Neural cell (in vitro differentiated cells): ENCODE results near the gene DROSHA. TPM values are rescaled to one million over a fixed set of nuclear protein-coding genes. Genes with fewer than 3 reads are reported as not detected.

Source experiments
- H2AFZ ChIP-seq: fragments of 200-600, 300-800 bp; sonication (generic), shearing (Covaris generic); 2 replicates; pipeline ENCODE4 v1.6.0; 2014; ENCODE audit warnings: low read depth, mild to moderate bottlenecking, antibody characterized with exemption, low read length, moderate library complexity
- H3F3A ChIP-seq: fragments of 200-600 bp; shearing (Covaris generic); 2 replicates; pipeline ENCODE4 v1.6.1; 2016; ENCODE audit warnings: mild to moderate bottlenecking, moderate library complexity, mixed read lengths, antibody characterized with exemption, low read length; ENCODE audit not compliant: insufficient read depth, poor library complexity, severe bottlenecking
- H3K27ac ChIP-seq: fragments of 200-600, 300-800 bp; sonication (generic), shearing (Covaris generic); 2 replicates; pipeline ENCODE4 v1.5.1; 2014; ENCODE audit warnings: mild to moderate bottlenecking, low read length, moderate library complexity
- H3K27me3 ChIP-seq: fragments of 300-800, 200-600 bp; sonication (generic), shearing (Covaris generic); 2 replicates; pipeline ENCODE4 v1.6.0; 2014; ENCODE audit warnings: mild to moderate bottlenecking, low read depth, low read length, moderate library complexity; ENCODE audit not compliant: insufficient read depth
- H3K36me3 ChIP-seq: fragments of 300-800, 200-600 bp; sonication (generic), shearing (Covaris generic); 2 replicates; pipeline ENCODE4 v1.5.1; 2014; ENCODE audit warnings: mild to moderate bottlenecking, antibody characterized with exemption, low read length, moderate library complexity; ENCODE audit not compliant: insufficient read depth
- H3K4me2 ChIP-seq: fragments of 300-800, 200-600 bp; sonication (generic), shearing (Covaris generic); 2 replicates; pipeline ENCODE4 v1.6.0; 2014; ENCODE audit warnings: mild to moderate bottlenecking, low read length
- H3K4me3 ChIP-seq: fragments of 300-800, 200-600 bp; sonication (generic), shearing (Covaris generic); 2 replicates; pipeline ENCODE4 v1.5.1; 2014; ENCODE audit warnings: mild to moderate bottlenecking, low read length, moderate library complexity
- H3K79me2 ChIP-seq: fragments of 200-600 bp; shearing (Covaris generic); replicated peaks from 2 replicates; pipeline ENCODE4 v1.6.0; 2014; ENCODE audit warnings: mild to moderate bottlenecking, low read length, moderate library complexity; ENCODE audit not compliant: insufficient read depth
- H3K9ac ChIP-seq: fragments of 300-800, 200-600 bp; sonication (generic), shearing (Covaris generic); 2 replicates; pipeline ENCODE4 v1.6.1; 2016; ENCODE audit warnings: mild to moderate bottlenecking, low read length, mixed read lengths
- H3K9me2 ChIP-seq: fragments of 200-600 bp; shearing (Covaris generic); 2 replicates; pipeline ENCODE4 v1.6.1; 2016; ENCODE audit warnings: mild to moderate bottlenecking, low read length, mixed read lengths; ENCODE audit not compliant: insufficient read depth
- H3K9me3 ChIP-seq: fragments of 200-600, 300-800 bp; sonication (generic), shearing (Covaris generic); 2 replicates; pipeline ENCODE4 v1.6.1; 2016; ENCODE audit warnings: mild to moderate bottlenecking, mixed run types, low read length, moderate library complexity, mixed read lengths
- H4K20me1 ChIP-seq: fragments of 200-600 bp; shearing (Covaris generic); 2 replicates; pipeline ENCODE4 v1.6.1; 2016; ENCODE audit warnings: mild to moderate bottlenecking, mixed run types; ENCODE audit not compliant: insufficient read depth
- EP300 ChIP-seq: fragments of 450-650 bp; conservative IDR thresholded peaks from 2 replicates; pipeline ENCODE4 v1.6.1; 2014; ENCODE audit warnings: antibody characterized with exemption, mild to moderate bottlenecking, moderate library complexity; ENCODE audit not compliant: poor library complexity, severe bottlenecking
- EZH2 ChIP-seq: fragments of 200-600, 300-800 bp; shearing (Covaris generic), sonication (generic); IDR thresholded peaks from 2 replicates; pipeline ENCODE4 v1.6.1; 2014; ENCODE audit warnings: antibody characterized with exemption, low read length, borderline replicate concordance, mild to moderate bottlenecking; ENCODE audit not compliant: insufficient read depth, poor library complexity, severe bottlenecking
- MXI1 ChIP-seq: fragments of 450-650 bp; conservative IDR thresholded peaks from 2 replicates; pipeline ENCODE4 v1.6.1; 2014; ENCODE audit warnings: antibody characterized with exemption, mild to moderate bottlenecking; ENCODE audit not compliant: poor library complexity, severe bottlenecking
- POLR2AphosphoS5 ChIP-seq: IDR thresholded peaks from 2 replicates; pipeline ENCODE4 v1.6.1; 2012
- RAD21 ChIP-seq: fragments of 450-650 bp; conservative IDR thresholded peaks from 2 replicates; pipeline ENCODE4 v1.6.1; 2014; ENCODE audit warnings: antibody characterized with exemption, mild to moderate bottlenecking, moderate library complexity
- SMC3 ChIP-seq: fragments of 450-650 bp; conservative IDR thresholded peaks from 2 replicates; pipeline ENCODE4 v1.6.1; 2014; ENCODE audit warnings: antibody characterized with exemption, mild to moderate bottlenecking, moderate library complexity; ENCODE audit not compliant: poor library complexity
- TAF1 ChIP-seq: IDR thresholded peaks from 2 replicates; pipeline ENCODE4 v1.6.1; 2012; ENCODE audit warnings: low read depth
- polyA plus RNA-seq: library from polyadenylated mRNA; depleted of rRNA; stranded (reverse); fragments of >200 nt; gene quantifications from 2 replicates; pipeline ENCODE4 v1.2.3, GENCODE V29; 2014
- TF ChIP-seq, protein P1 (sequence below): IDR thresholded peaks from 2 replicates; pipeline ENCODE4 v1.6.1; 2012; ENCODE audit warnings: borderline replicate concordance
- TF ChIP-seq, protein P2 (sequence below): fragments of 450-650 bp; IDR thresholded peaks from 2 replicates; pipeline ENCODE4 v1.5.1; 2014; ENCODE audit warnings: antibody characterized with exemption, mild to moderate bottlenecking, moderate library complexity; ENCODE audit not compliant: poor library complexity, severe bottlenecking

DROSHA gene
- polyA plus RNA-seq, 1 donor from 2014 or later, result 88.5 TPM

DNA sequence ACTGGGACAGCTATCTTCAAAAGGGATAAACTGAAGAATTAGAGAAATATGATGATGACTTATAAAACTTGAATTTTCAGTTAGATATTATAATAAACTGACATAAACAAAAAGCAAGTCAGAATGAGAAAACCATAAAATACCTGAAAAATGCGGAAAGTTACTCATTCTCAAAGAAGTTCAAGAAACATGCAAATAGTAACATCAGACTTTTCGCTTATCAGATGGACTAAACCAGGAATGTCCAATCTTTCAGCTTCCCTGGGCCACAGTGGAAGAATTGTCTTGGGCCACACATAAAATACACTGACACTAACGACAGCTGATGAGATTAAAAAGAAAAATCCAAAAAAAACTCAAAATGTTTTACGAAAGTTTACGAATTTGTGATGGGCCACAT lies 53.9 kb downstream of the DROSHA start:
- no peak overlapping the region for H3K9ac ChIP-seq
- no peaks in the 10 kb centered on the region for H3K79me2 ChIP-seq
- peaks cover 1% of the 10 kb centered on the region for H3K36me3 ChIP-seq
- H3K4me2 ChIP-seq, result no peak overlapping the region
- H3K4me3 ChIP-seq, result no peak overlapping the region
- no peaks in the 10 kb centered on the region for H3K9me3 ChIP-seq
- no peaks in the 10 kb centered on the region for H3K9me2 ChIP-seq
- no peaks in the 10 kb centered on the region for H3K27me3 ChIP-seq
- no peak overlapping the region for H2AFZ ChIP-seq
- H4K20me1 ChIP-seq, result no peaks in the 10 kb centered on the region
- H3F3A ChIP-seq, result no peaks in the 10 kb centered on the region
- no peak overlapping the region for H3K27ac ChIP-seq
- TF ChIP-seq RAD21 (no peak), TAF1 (no peak)
- TF ChIP-seq, protein P1, sequence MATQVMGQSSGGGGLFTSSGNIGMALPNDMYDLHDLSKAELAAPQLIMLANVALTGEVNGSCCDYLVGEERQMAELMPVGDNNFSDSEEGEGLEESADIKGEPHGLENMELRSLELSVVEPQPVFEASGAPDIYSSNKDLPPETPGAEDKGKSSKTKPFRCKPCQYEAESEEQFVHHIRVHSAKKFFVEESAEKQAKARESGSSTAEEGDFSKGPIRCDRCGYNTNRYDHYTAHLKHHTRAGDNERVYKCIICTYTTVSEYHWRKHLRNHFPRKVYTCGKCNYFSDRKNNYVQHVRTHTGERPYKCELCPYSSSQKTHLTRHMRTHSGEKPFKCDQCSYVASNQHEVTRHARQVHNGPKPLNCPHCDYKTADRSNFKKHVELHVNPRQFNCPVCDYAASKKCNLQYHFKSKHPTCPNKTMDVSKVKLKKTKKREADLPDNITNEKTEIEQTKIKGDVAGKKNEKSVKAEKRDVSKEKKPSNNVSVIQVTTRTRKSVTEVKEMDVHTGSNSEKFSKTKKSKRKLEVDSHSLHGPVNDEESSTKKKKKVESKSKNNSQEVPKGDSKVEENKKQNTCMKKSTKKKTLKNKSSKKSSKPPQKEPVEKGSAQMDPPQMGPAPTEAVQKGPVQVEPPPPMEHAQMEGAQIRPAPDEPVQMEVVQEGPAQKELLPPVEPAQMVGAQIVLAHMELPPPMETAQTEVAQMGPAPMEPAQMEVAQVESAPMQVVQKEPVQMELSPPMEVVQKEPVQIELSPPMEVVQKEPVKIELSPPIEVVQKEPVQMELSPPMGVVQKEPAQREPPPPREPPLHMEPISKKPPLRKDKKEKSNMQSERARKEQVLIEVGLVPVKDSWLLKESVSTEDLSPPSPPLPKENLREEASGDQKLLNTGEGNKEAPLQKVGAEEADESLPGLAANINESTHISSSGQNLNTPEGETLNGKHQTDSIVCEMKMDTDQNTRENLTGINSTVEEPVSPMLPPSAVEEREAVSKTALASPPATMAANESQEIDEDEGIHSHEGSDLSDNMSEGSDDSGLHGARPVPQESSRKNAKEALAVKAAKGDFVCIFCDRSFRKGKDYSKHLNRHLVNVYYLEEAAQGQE, result no peak
- TF ChIP-seq, protein P2, sequence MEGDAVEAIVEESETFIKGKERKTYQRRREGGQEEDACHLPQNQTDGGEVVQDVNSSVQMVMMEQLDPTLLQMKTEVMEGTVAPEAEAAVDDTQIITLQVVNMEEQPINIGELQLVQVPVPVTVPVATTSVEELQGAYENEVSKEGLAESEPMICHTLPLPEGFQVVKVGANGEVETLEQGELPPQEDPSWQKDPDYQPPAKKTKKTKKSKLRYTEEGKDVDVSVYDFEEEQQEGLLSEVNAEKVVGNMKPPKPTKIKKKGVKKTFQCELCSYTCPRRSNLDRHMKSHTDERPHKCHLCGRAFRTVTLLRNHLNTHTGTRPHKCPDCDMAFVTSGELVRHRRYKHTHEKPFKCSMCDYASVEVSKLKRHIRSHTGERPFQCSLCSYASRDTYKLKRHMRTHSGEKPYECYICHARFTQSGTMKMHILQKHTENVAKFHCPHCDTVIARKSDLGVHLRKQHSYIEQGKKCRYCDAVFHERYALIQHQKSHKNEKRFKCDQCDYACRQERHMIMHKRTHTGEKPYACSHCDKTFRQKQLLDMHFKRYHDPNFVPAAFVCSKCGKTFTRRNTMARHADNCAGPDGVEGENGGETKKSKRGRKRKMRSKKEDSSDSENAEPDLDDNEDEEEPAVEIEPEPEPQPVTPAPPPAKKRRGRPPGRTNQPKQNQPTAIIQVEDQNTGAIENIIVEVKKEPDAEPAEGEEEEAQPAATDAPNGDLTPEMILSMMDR, result no peak

DNA sequence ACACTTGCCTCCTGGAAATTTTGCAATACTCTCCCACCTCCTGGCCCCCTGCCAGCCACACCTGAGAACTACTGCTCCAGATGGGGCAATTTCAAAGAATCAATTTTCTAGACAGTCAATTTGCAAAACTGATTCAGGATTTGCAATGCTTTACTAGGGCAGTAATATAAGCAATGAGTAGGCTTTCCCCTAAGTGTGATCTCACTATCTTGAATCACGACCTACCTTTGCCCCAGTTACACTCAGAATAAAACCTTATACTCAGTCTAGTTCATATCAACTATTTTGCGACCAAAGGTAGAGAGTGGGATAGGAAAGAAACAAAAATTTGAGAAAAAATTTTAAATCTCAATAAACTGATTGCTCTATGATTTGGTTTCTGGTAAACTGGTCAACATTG lies 54.4 kb downstream of the DROSHA start:
- no peak overlapping the region for H3K27ac ChIP-seq
- no peaks in the 10 kb centered on the region for H4K20me1 ChIP-seq
- no peaks in the 10 kb centered on the region for H3K9me3 ChIP-seq
- no peaks in the 10 kb centered on the region for H3K36me3 ChIP-seq
- no peak overlapping the region for H3K4me2 ChIP-seq
- no peak overlapping the region for H2AFZ ChIP-seq
- no peak overlapping the region for H3K4me3 ChIP-seq
- no peaks in the 10 kb centered on the region for H3F3A ChIP-seq
- no peak overlapping the region for H3K9ac ChIP-seq
- H3K79me2 ChIP-seq, result no peaks in the 10 kb centered on the region
- no peaks in the 10 kb centered on the region for H3K27me3 ChIP-seq
- H3K9me2 ChIP-seq, result no peaks in the 10 kb centered on the region
- TF ChIP-seq EZH2 (no peak), RAD21 (no peak), MXI1 (no peak), POLR2AphosphoS5 (no peak), EP300 (no peak), SMC3 (no peak), TAF1 (no peak)
- TF ChIP-seq, protein P2, result no peak
- TF ChIP-seq, protein P1, result no peak
